GM13976 (cell line): ENCODE measurements around the gene ATP6V0B.

Source experiments
- DNase-seq: peaks from one replicate; pipeline ENCODE4 v3.0.0; 2012; ENCODE audit warnings: low spot score
- in situ Hi-C: fragments of 300-500 bp; cut with MboI; formaldehyde crosslinking; loops from one replicate; pipeline ENCODE4 v1.12.0; 2022; ENCODE audit warnings: low sequenced_read_pairs, mixed read lengths, inconsistent platforms; ENCODE audit not compliant: unreplicated experiment
- TF ChIP-seq, protein P1 (sequence below): IDR thresholded peaks from 2 replicates; pipeline ENCODE4 v1.5.1; 2012; ENCODE audit warnings: borderline replicate concordance, mild to moderate bottlenecking; ENCODE audit not compliant: insufficient read depth; ENCODE audit errors: extremely low read depth, missing control alignments, control extremely low read depth

ATP6V0B gene

DNA sequence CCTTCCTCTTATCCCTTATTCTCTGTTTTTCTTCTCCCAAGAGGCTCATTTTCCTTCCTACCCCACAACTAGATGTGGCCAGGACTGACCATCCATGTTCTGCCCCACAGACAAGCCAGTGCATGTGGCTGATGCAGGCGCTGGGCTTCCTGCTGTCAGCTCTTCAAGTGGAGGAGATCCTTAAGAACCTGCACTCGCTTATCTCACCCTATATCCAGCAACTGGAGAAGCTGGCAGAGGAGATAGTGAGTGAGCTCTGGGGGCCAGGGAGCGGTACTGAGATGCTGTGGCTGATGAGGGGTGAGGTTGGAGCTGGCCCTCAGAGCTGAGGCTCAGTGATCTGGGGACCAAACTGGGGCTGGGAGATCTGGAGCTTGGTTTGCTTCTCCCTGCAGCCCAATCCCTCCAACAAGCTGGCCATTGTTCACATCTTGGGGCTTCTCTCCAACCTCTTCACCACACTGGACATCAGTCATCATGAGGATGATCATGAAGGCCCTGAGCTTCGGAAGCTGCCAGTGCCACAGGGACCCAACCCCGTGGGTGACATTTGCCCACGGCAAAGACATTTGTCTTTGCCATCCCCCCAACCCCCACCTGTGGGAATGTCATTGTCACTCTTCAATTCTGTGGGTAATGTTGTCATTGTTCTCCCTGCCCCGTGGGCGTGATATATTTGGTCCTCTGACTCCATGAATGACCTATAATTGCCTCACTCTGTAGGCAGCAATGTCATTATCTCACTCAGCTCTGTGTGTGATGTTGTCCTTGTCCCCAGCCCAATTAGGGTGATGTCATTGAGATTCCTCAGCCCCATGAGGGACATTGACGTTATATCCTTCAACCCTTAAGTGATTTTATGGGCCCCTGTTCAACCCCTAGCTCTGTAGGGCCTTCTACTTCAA is 16.2 kb upstream of the ATP6V0B start:
- in situ Hi-C loops = no loop called here
- no peak for DNase-seq
- TF ChIP-seq, protein P1, sequence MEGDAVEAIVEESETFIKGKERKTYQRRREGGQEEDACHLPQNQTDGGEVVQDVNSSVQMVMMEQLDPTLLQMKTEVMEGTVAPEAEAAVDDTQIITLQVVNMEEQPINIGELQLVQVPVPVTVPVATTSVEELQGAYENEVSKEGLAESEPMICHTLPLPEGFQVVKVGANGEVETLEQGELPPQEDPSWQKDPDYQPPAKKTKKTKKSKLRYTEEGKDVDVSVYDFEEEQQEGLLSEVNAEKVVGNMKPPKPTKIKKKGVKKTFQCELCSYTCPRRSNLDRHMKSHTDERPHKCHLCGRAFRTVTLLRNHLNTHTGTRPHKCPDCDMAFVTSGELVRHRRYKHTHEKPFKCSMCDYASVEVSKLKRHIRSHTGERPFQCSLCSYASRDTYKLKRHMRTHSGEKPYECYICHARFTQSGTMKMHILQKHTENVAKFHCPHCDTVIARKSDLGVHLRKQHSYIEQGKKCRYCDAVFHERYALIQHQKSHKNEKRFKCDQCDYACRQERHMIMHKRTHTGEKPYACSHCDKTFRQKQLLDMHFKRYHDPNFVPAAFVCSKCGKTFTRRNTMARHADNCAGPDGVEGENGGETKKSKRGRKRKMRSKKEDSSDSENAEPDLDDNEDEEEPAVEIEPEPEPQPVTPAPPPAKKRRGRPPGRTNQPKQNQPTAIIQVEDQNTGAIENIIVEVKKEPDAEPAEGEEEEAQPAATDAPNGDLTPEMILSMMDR = no peak

DNA sequence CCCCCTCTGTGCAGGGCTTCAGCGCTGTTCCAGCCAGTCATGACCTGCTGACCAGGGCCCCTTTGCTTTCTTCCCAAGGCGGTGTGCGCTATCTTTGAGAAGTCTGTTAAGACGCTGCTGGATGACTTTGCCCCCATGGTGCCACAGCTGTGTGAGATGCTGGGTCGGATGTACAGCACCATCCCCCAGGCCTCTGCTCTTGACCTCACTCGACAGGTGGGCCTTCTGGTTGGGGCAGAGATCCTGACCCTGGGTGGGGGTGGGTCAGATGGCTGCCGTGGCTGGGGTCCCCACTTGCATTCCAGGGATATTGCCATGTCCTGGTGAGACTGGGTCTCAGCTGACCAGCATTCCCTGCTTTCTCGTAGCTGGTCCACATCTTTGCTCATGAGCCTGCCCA is 14.0 kb upstream of the ATP6V0B start:
- DNase-seq = no peak
- in situ Hi-C loops = no loop called here
- TF ChIP-seq, protein P1 = no peak

DNA sequence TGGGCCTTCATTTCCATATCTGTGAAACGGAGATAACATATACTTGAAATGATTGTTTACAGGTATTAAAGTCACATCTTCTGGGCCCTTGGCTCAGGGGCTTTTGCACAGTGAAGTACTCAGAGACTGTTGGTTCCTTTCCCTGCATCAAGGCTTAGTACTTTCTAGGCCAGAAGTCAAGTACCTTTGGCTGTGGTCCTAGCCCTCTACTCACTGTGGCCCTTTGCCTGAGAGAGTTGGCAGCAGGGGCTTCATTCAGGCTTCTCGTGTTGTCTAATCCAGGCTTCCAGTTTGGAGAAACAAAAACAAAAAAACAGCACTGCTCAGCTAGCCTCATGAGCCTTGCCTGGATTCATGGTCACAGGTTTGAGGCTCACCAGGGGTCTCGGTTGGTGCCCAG is 13.1 kb upstream of the ATP6V0B start:
- DNase-seq = no peak
- in situ Hi-C loops = no loop called here
- TF ChIP-seq, protein P1 = no peak

DNA sequence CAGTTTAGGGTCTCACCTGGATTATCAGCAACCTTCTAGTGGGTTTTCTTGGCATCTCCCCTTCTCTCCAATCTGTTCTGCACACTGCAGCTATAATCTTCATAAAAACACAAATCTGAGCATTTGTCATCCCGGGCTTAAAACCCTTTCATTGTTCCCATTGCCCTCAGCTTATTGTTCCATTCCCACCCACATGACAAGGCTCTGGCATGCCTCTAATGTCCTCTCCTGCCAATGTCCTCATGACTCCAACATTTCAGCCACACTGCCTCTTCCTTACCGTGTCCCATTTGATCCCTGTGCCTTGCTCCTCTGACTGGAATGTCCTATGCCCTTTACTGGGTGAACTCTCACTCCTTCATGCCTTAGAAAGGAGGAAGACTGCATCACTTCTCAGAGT is 12.4 kb upstream of the ATP6V0B start:
- TF ChIP-seq, protein P1 = no peak
- in situ Hi-C loops = no loop called here
- DNase-seq = no peak

DNA sequence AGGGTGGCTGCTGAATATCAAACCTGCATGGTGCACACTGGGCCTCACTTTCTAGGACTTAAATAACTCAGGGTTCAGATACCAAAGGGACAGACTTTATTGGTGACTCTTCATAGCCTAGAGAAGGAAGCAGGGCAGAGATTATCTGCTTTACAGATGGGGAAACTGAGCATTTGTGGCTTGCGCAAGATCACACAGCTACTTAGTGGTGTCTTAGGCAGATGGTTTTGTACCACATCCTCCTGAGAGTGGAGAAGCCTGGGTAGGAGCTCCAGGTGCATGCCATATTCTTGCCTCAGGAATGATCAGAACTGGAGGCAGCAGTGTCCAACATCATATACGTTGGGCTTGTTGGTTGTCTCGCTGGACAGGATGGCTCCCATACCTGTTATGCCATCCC is 11.8 kb upstream of the ATP6V0B start:
- in situ Hi-C loops = no loop called here
- TF ChIP-seq, protein P1 = no peak
- DNase-seq = no peak

DNA sequence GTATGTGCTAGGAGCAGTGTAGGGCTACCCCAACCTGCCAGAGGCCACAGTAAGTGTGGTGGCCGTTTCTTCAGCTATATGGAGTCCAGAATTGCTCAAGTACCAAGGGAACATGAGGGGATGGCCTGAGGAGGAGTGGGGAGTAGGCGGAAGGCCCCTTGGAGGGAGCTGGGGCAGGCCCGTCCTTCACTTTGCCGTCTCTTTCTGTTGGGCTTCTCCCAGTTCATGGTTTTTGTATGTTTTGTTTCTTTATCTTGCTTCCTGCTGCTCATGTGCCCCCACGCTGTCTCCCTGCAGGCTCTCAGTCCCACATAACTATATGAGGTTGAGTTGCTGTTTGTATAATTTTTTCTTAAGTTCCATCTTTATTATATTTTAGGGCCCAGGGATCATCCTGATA is 10.9 kb upstream of the ATP6V0B start:
- DNase-seq = no peak
- TF ChIP-seq, protein P1 = no peak
- in situ Hi-C loops = no loop called here
